B cell (primary cell): ENCODE data around the gene HTATIP2. TPM values are rescaled to one million over a fixed set of nuclear protein-coding genes. Genes with fewer than 3 reads are reported as not detected.

Experiments used
- ATAC-seq: fragments of 200-7000 bp; cut with Tn5 transposase; one replicate; pipeline ENCODE4 v1.10.0; 2021; ENCODE audit warnings: low read depth, mild to moderate bottlenecking, moderate number of reproducible peaks, moderate library complexity
- CTCF ChIA-PET: fragments of 350-600 bp; sonication (Branson Sonifier 250); formaldehyde crosslinking; loops from one replicate; lab custom pipeline; 2021; ENCODE audit warnings: antibody characterized with exemption, inconsistent platforms; lab: Charles Lee
- POLR2A ChIA-PET: fragments of 350-600 bp; sonication (Branson Sonifier 250); formaldehyde crosslinking; loops from one replicate; lab custom pipeline; 2021; ENCODE audit warnings: antibody characterized with exemption; lab: Charles Lee
- DNase-seq: peaks from one replicate; pipeline ENCODE4 v3.0.0; 2013
- H2AFZ ChIP-seq: 2 replicates; pipeline ENCODE4 v1.6.1; 2012; ENCODE audit warnings: mild to moderate bottlenecking, low read depth, low read length; ENCODE audit not compliant: insufficient read depth, poor library complexity, severe bottlenecking
- H3K27ac ChIP-seq, 2 donors: 1 replicate in 1 of 2; 2 replicates in 1 of 2; pipeline ENCODE4 v1.5.1; 2012 to 2013; ENCODE audit warnings: low read length in 2 of 2, mild to moderate bottlenecking in 2 of 2, moderate library complexity in 1 of 2
- H3K27me3 ChIP-seq, 4 experiments: fragments of 200-600 bp in 1 of 4; sonication (generic) in 1 of 4; replicated peaks in 1 of 4; 1 replicate in 2 of 4; 2 replicates in 2 of 4; pipeline versions ENCODE4 v1.6.1 to v1.7.0; 2013 to 2016; ENCODE audit warnings: low read length in 3 of 4, mild to moderate bottlenecking in 2 of 4, mixed read lengths in 1 of 4, moderate library complexity in 1 of 4; ENCODE audit not compliant: insufficient read depth in 4 of 4, control insufficient read depth in 3 of 4; ENCODE audit errors: control extremely low read depth in 1 of 4
- H3K36me3 ChIP-seq, 2 experiments: replicated peaks in 1 of 2; 1 replicate in 1 of 2; 2 replicates in 1 of 2; pipeline versions ENCODE4 v1.6.1 to v1.7.1; 2013; ENCODE audit warnings: low read length in 1 of 2; ENCODE audit not compliant: insufficient read depth in 2 of 2, control insufficient read depth in 1 of 2; ENCODE audit errors: control extremely low read depth in 1 of 2, extremely low read depth in 1 of 2
- H3K4me1 ChIP-seq, 2 donors: fragments of 200-600 bp in 1 of 2; sonication (generic) in 1 of 2; 1 replicate in 1 of 2; 2 replicates in 1 of 2; pipeline versions ENCODE4 v1.5.1 to v1.6.1; 2013 to 2017; ENCODE audit warnings: low read length in 2 of 2; ENCODE audit not compliant: control insufficient read depth in 2 of 2, insufficient read depth in 2 of 2
- H3K4me2 ChIP-seq: replicated peaks from 2 replicates; pipeline ENCODE3; 2012; ENCODE audit warnings: mild to moderate bottlenecking, low read depth, low read length; ENCODE audit not compliant: poor library complexity, severe bottlenecking
- H3K4me3 ChIP-seq, 5 experiments: fragments of 200-600 bp in 1 of 5; sonication (generic) in 1 of 5; 1 replicate in 3 of 5; 2 replicates in 2 of 5; pipeline versions ENCODE4 v1.5.1 to v1.7.0; 2011 to 2016; ENCODE audit warnings: low read length in 4 of 5, mild to moderate bottlenecking in 4 of 5, low read depth in 2 of 5, control low read depth in 1 of 5, moderate library complexity in 1 of 5; ENCODE audit not compliant: insufficient read depth in 1 of 5; ENCODE audit errors: control extremely low read depth in 1 of 5, extremely low read depth in 1 of 5
- H3K79me2 ChIP-seq: fragments of 200-600 bp; sonication (generic); one replicate; pipeline ENCODE4 v1.6.0; 2016; ENCODE audit warnings: low read length; ENCODE audit not compliant: control insufficient read depth, insufficient read depth
- H3K9ac ChIP-seq: fragments of 200-600 bp; sonication (generic); 2 replicates; pipeline ENCODE4 v1.6.1; 2017; ENCODE audit warnings: mild to moderate bottlenecking, low read length, moderate library complexity
- H3K9me3 ChIP-seq, 3 donors: one replicate each; pipeline versions ENCODE4 v1.6.1 to v1.7.1; 2013; ENCODE audit warnings: low read length in 2 of 3; ENCODE audit not compliant: control insufficient read depth in 2 of 3, insufficient read depth in 1 of 3; ENCODE audit errors: control extremely low read depth in 1 of 3
- H4K20me1 ChIP-seq: 2 replicates; pipeline ENCODE4 v1.6.0; 2012; ENCODE audit warnings: mild to moderate bottlenecking, low read length; ENCODE audit not compliant: insufficient read depth, control insufficient read depth, poor library complexity, severe bottlenecking
- H3K27ac Mint-ChIP-seq: one replicate; pipeline ENCODE4 v1.8.0; 2021; ENCODE audit warnings: mixed read lengths
- H3K27me3 Mint-ChIP-seq: one replicate; pipeline ENCODE4 v1.8.0; 2021; ENCODE audit warnings: mixed read lengths
- H3K4me1 Mint-ChIP-seq: one replicate; pipeline ENCODE4 v1.8.0; 2021; ENCODE audit warnings: mixed read lengths
- H3K4me3 Mint-ChIP-seq: one replicate; pipeline ENCODE4 v1.8.0; 2021; ENCODE audit warnings: mixed read lengths
- H3K9me3 Mint-ChIP-seq: one replicate; pipeline ENCODE4 v1.8.0; 2022; ENCODE audit warnings: mixed read lengths; ENCODE audit not compliant: insufficient read depth
- EZH2 ChIP-seq: IDR thresholded peaks from 2 replicates; pipeline ENCODE4 v1.6.1; 2012; ENCODE audit warnings: borderline replicate concordance, low read depth, mild to moderate bottlenecking, moderate library complexity, low read length; ENCODE audit not compliant: insufficient read depth, poor library complexity, severe bottlenecking
- WGBS: methylation state at CpG from one replicate; pipeline ENCODE4 v1.1.5; 2013; ENCODE audit warnings: missing lambda C conversion rate; ENCODE audit not compliant: insufficient coverage; 5-methylcytosine and 5-hydroxymethylcytosine counted together
- intact Hi-C: fragments of 100-400 bp; cut with micrococcal nuclease; formaldehyde crosslinking; loops from one replicate; pipeline ENCODE4 v1.10.0; 2022
- polyA plus RNA-seq: library from polyadenylated mRNA; depleted of rRNA; stranded (reverse); fragments of >200 nt; gene quantifications from 2 replicates; pipeline ENCODE4 v1.2.3, GENCODE V29; 2012
- total RNA-seq, 2 donors: library from RNA; stranded (reverse); fragments of 120-200 nt in 1 of 2; gene quantifications; 1 replicate in 1 of 2; 2 replicates in 1 of 2; pipeline versions ENCODE4 v1.2.3 to v1.2.4, GENCODE V29; 2013 to 2022
- TF ChIP-seq, protein P1 (sequence below): fragments of 200-600 bp; IDR thresholded peaks from one replicate; pipeline ENCODE4 v1.8.0; 2022; ENCODE audit warnings: antibody characterized with exemption, mild to moderate bottlenecking

The HTATIP2 gene
- total and polyA plus RNA-seq, 2 donors (not counting 1 experiment from before 2014, with no cell fraction given) = 18.2 to 31.2 TPM

DNA sequence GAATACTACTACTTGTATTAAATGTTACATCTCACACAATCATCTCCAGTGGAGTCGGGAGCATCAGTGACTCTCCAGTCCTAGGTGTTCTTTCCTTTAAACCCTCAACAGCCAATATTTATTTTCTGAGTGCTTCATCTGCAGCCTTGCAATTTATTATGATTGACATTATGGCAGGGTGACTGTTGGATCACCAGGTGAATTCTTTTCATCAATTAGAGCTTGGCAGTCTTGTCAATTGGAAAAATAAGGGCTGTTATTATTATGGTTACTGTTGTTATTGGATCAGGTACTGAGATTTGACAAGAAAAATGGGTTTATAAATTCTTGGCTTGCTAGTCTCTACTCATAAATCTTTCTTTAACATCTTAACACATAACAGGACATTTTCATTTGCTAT, 27.5 kb upstream of the HTATIP2 start:
- Histone ChIP-seq H3K4me3 (no peak overlapping the region), H3K36me3 (no peaks in the 10 kb centered on the region), H3K27ac (no peak overlapping the region), H3K9me3 (no peaks in the 10 kb centered on the region), H3K4me1 (no peaks in the 10 kb centered on the region), H4K20me1 (no peaks in the 10 kb centered on the region), H3K79me2 (no peaks in the 10 kb centered on the region), H2AFZ (no peak overlapping the region), H3K9ac (no peak overlapping the region), H3K27me3 (peaks cover 0 to 13% (median 6%) of the 10 kb centered on the region in 4 experiments), H3K4me2 (no peak overlapping the region)
- ChIA-PET CTCF (no interaction called here), POLR2A (no interaction called here)
- WGBS = no CpG with 5 or more reads among the region's 1 CpG
- no peak for DNase-seq
- H3K4me3 Mint-ChIP-seq = no peak overlapping the region
- no peak for ATAC-seq
- H3K9me3 Mint-ChIP-seq = no peaks in the 10 kb centered on the region
- intact Hi-C loops = no loop called here
- no peak overlapping the region for H3K27ac Mint-ChIP-seq
- TF ChIP-seq, protein P1, sequence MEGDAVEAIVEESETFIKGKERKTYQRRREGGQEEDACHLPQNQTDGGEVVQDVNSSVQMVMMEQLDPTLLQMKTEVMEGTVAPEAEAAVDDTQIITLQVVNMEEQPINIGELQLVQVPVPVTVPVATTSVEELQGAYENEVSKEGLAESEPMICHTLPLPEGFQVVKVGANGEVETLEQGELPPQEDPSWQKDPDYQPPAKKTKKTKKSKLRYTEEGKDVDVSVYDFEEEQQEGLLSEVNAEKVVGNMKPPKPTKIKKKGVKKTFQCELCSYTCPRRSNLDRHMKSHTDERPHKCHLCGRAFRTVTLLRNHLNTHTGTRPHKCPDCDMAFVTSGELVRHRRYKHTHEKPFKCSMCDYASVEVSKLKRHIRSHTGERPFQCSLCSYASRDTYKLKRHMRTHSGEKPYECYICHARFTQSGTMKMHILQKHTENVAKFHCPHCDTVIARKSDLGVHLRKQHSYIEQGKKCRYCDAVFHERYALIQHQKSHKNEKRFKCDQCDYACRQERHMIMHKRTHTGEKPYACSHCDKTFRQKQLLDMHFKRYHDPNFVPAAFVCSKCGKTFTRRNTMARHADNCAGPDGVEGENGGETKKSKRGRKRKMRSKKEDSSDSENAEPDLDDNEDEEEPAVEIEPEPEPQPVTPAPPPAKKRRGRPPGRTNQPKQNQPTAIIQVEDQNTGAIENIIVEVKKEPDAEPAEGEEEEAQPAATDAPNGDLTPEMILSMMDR = no peak
- TF ChIP-seq EZH2 = no peak
- H3K27me3 Mint-ChIP-seq = peaks cover 58% of the 10 kb centered on the region
- no peaks in the 10 kb centered on the region for H3K4me1 Mint-ChIP-seq

DNA sequence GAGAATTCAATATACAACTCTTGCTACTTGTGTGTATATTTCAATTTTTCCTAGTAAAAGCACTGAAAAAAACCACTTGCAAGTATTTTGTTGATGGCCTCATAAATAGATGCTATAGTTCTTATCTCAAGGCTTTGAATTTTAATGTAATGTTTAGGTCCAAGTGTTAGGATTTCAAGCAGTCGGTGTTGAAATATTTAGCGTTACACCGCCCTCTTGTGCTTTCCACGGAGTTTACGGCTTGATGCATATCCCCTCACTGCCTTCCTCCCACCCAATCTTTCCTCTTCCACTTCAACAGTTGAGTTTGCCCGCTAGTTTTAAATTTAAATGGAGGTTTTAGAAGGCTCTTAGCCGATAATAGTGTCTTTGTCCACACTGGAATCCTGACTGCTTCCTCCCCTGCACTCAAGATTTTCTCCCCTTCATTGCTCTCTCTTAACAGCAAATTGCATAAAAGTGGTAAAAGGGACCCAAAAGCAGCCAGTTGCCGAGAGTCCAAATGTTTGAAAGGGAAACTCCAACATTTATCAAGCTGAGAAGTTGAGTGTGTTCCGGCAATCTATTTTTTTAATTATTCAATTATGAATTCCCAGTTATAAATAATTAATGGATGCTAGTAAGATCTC, 25.9 kb upstream of the HTATIP2 start:
- Mint-ChIP-seq H3K4me1 (no peaks in the 10 kb centered on the region), H3K9me3 (no peaks in the 10 kb centered on the region), H3K27ac (no peak overlapping the region), H3K4me3 (no peak overlapping the region), H3K27me3 (peaks cover 68% of the 10 kb centered on the region)
- Histone ChIP-seq H4K20me1 (no peaks in the 10 kb centered on the region), H3K4me1 (no peaks in the 10 kb centered on the region), H3K4me2 (no peak overlapping the region), H3K9me3 (no peaks in the 10 kb centered on the region), H3K79me2 (no peaks in the 10 kb centered on the region), H3K27me3 (peaks cover 0 to 22% (median 13%) of the 10 kb centered on the region in 4 experiments), H3K36me3 (no peaks in the 10 kb centered on the region), H2AFZ (no peak overlapping the region), H3K9ac (no peak overlapping the region), H3K27ac (no peak overlapping the region), H3K4me3 (no peak overlapping the region)
- ATAC-seq = no peak
- ChIA-PET CTCF (no interaction called here), POLR2A (no interaction called here)
- TF ChIP-seq, protein P1 = no peak
- TF ChIP-seq EZH2 = no peak
- no peak for DNase-seq
- intact Hi-C loops = no loop called here
- WGBS = no CpG with 5 or more reads among the region's 9 CpGs
